Thoracic aorta (tissue), 2 donors: Measurements from ENCODE around the gene MAPK13. TPM values are rescaled to one million over a fixed set of nuclear protein-coding genes. Genes with fewer than 3 reads are reported as not detected.

ENCODE experiments used
- ATAC-seq: fragments of 150-250 bp; one replicate; pipeline ENCODE4 v1.8.0; 2017; ENCODE audit warnings: low read depth; ENCODE audit not compliant: insufficient number of reproducible peaks, low FRiP score
- DNase-seq: peaks from one replicate; pipeline ENCODE4 v3.0.0-alpha.2; 2020; ENCODE audit warnings: low spot score
- H3K27ac ChIP-seq, 2 donors: fragments of 200-600 bp; sonication (generic); 1 replicate in 1 of 2; 2 replicates in 1 of 2; pipeline ENCODE4 v1.5.1; 2016; ENCODE audit warnings: mild to moderate bottlenecking in 2 of 2, moderate library complexity in 2 of 2
- H3K27me3 ChIP-seq: fragments of 200-600 bp; sonication (generic); replicated peaks from 2 replicates; pipeline ENCODE4 v1.6.0; 2016; ENCODE audit warnings: mild to moderate bottlenecking; ENCODE audit not compliant: insufficient read depth
- H3K36me3 ChIP-seq: fragments of 200-600 bp; sonication (generic); one replicate; pipeline ENCODE4 v1.5.1; 2016
- H3K4me1 ChIP-seq, 2 donors: fragments of 200-600 bp; sonication (generic); 1 replicate in 1 of 2; 2 replicates in 1 of 2; pipeline versions ENCODE4 v1.5.1 to v1.6.0; 2016; ENCODE audit warnings: low read depth in 2 of 2, mild to moderate bottlenecking in 1 of 2; ENCODE audit not compliant: control insufficient read depth in 1 of 2
- H3K4me3 ChIP-seq: fragments of 200-600 bp; sonication (generic); 2 replicates; pipeline ENCODE4 v1.5.1; 2016; ENCODE audit warnings: mild to moderate bottlenecking
- H3K9me3 ChIP-seq: fragments of 200-600 bp; sonication (generic); 2 replicates; pipeline ENCODE4 v1.5.1; 2016
- CTCF ChIP-seq: fragments of 200-600 bp; sonication (generic); IDR thresholded peaks from one replicate; pipeline ENCODE4 v1.5.1; 2019; ENCODE audit warnings: antibody characterized with exemption
- total RNA-seq, 2 donors: library from RNA; depleted of rRNA; stranded (reverse); fragments of >200 nt; gene quantifications; one replicate each; pipeline versions ENCODE4 v1.1.0 to v1.2.3, GENCODE V29; 2016

MAPK13 gene
- total RNA-seq, 2 donors from 2014 or later = 5.5 to 7.6 TPM

GRCh38 chr6:36125575-36125974 is 4.7 kb upstream of the MAPK13 start:
- DNase-seq (no peak), ATAC-seq (no peak)
- Histone ChIP-seq H3K27ac (no peak overlapping the region), H3K4me3 (no peak overlapping the region), H3K36me3 (no peaks in the 10 kb centered on the region), H3K9me3 (no peaks in the 10 kb centered on the region), H3K4me1 (peaks cover 7 to 9% of the 10 kb centered on the region in 2 donors), H3K27me3 (no peaks in the 10 kb centered on the region)
- no peak for TF ChIP-seq CTCF

GRCh38 chr6:36126121-36126520 is 4.2 kb upstream of the MAPK13 start:
- no peaks in the 10 kb centered on the region for H3K27me3 ChIP-seq
- peaks cover 7 to 15% of the 10 kb centered on the region in 2 donors for H3K4me1 ChIP-seq
- no peak for TF ChIP-seq CTCF
- H3K9me3 ChIP-seq = no peaks in the 10 kb centered on the region
- no peaks in the 10 kb centered on the region for H3K36me3 ChIP-seq
- no peak for DNase-seq
- no peak overlapping the region for H3K27ac ChIP-seq
- no peak for ATAC-seq
- H3K4me3 ChIP-seq = no peak overlapping the region

GRCh38 chr6:36126553-36127458 is 3.5 kb upstream of the MAPK13 start:
- H3K4me3 ChIP-seq = no peak overlapping the region
- peaks cover 7 to 21% of the 10 kb centered on the region in 2 donors for H3K4me1 ChIP-seq
- no peak overlapping the region for H3K27ac ChIP-seq
- H3K27me3 ChIP-seq = no peaks in the 10 kb centered on the region
- ATAC-seq (no peak), DNase-seq (no peak)
- H3K9me3 ChIP-seq = no peaks in the 10 kb centered on the region
- TF ChIP-seq CTCF = no peak
- H3K36me3 ChIP-seq = no peaks in the 10 kb centered on the region

GRCh38 chr6:36127462-36128016 is 2.8 kb upstream of the MAPK13 start:
- no peak for TF ChIP-seq CTCF
- DNase-seq (peak; percentile 43), ATAC-seq (no peak)
- no peak overlapping the region for H3K4me3 ChIP-seq
- H3K36me3 ChIP-seq = no peaks in the 10 kb centered on the region
- no peaks in the 10 kb centered on the region for H3K27me3 ChIP-seq
- H3K9me3 ChIP-seq = no peaks in the 10 kb centered on the region
- peaks cover 7 to 27% of the 10 kb centered on the region in 2 donors for H3K4me1 ChIP-seq
- H3K27ac ChIP-seq = no peak overlapping the region

GRCh38 chr6:36128073-36128472 is 2.2 kb upstream of the MAPK13 start:
- Histone ChIP-seq H3K4me1 (peaks cover 7 to 27% of the 10 kb centered on the region in 2 donors), H3K36me3 (no peaks in the 10 kb centered on the region), H3K9me3 (no peaks in the 10 kb centered on the region), H3K27me3 (no peaks in the 10 kb centered on the region), H3K4me3 (no peak overlapping the region), H3K27ac (no peak overlapping the region)
- no peak for ATAC-seq
- no peak for DNase-seq
- TF ChIP-seq CTCF = no peak
